Activated CD4-positive, alpha-beta T cell treated with anti-CD3 and anti-CD28 coated beads for 1 hour (primary cell): ENCODE measurements around the gene NAALADL2.
"Not testable (repeated sequence)": the region's sequence is repeated elsewhere in the genome, so short reads cannot be mapped to it uniquely, and the experiment has no call there.

Experiments
- DNase-seq: peaks from one replicate; pipeline ENCODE4 v3.0.0-alpha.2; 2020

NAALADL2 gene

DNA sequence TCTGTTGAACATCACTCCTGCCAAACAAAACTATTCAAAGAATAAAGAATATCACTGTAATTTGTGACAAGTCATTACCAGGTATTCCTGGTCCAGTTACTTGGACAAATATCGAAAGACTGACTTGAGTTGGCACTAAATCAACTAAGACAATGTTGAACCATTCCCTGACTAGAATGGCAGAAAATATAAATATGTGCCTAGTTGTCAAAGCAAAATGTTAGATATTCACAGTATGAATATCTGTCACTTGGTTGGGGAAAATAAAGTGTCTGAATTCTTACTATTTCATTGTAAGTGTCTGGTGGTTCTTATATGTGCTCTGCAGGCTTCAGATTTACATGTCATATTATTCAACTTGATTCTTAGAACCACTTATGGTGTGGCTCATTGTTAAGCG lies 470.2 kb downstream of the NAALADL2 start:
- DNase-seq = no peak

DNA sequence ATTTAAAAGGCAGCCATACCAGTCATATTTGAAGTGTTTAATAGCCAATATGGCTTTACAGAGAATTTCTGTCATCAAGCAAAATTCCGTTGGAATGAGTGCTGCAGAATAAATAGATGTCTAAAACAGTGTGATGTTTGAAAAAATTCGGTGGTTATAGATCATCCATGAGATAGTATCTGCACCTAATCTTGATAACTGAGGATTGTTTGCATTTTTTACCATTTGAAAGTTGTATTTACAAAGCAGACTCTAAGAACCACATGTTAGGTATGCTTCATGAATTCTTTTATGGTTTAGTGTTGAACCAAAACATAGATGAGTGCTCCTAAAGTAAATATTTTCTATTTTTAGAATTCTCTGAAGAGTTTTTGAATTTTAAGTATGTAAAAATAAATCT lies 476.1 kb downstream of the NAALADL2 start:
- DNase-seq = no peak

DNA sequence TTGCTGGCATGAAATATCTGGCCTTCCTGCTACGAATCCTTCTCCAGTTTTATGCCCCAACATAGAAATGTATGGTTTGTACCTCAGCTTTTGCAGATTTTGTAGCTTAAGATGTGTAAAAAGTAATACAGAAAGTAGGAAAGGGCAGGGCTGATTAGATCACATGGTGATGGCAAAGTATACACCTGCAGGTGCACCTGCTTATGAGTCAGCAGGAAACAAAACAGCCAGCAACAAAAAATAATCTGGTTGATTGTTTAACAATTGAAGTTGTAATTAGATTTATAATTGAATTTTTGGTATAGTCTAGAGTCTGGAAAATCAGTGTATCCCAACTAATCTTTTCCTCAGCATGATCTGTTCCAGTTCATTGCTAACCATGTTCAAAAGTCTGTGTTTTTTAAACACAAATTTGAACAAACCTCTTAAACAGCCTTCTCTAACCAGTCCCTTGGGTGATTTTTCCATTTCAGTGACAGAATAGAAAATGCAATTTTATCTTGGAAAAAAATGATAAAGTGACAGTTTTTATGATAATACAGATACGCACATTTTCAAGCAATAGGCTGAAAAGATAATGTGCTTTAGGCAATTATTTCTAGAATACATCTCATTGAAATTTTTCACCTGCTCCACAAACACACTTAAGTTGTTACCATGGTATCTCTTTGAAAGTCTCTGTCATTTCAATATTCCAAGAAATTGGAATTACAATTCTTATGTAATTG lies 477.4 kb downstream of the NAALADL2 start:
- no peak for DNase-seq

DNA sequence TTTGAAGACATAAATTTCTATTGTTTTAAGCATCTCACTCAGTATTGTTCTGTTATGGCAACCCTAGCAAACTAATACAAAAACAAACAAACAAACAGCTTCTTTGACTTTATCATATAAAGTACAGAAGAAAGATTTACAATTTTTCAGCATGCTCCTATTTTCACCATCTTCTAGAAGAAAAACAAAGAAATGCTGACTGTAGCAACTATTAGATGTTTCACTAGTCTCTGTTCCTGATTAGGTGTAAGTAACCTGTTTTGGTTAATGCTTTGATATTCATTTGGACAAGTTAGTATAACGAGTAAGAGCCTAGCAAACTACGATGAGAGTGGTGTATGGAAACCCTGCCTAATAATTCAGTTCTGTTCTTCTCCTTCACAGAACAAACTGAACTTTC lies 478.5 kb downstream of the NAALADL2 start:
- DNase-seq = no peak

DNA sequence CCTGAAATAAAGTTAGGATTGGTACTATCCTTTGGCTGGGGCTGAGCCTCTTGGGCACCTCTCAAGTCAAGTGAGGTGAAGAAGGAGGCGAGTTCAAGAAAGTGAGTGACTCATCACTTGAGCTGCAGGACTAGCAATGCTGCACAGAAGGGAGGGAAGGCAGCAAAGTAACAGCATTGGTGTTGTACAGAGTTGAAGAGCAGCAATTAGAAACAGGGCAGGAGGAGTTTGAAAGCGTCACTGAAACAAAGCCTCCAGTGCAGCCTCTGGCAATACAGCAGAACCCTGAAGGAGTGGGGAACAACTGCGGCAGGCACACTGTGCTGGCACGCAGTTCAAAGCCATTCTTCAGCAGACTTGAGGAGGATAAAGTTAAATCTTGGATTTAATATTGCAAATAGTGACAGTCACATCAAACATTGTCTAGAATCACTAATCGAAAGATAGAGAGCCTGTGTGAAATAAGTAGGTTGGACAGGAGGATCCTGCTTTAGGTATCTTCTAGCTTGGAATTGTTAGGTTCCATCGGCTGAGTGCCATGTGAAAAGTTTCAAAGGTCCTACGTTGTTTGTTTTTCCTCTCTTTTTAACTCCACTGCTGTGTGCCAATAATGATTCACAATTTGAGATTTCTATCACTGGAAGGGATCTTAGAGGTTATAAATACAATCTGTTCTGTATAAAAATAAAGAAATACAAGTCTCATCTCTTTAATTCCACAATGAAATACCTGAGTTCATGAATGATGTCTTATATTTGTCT lies 479.8 kb downstream of the NAALADL2 start:
- no peak for DNase-seq

DNA sequence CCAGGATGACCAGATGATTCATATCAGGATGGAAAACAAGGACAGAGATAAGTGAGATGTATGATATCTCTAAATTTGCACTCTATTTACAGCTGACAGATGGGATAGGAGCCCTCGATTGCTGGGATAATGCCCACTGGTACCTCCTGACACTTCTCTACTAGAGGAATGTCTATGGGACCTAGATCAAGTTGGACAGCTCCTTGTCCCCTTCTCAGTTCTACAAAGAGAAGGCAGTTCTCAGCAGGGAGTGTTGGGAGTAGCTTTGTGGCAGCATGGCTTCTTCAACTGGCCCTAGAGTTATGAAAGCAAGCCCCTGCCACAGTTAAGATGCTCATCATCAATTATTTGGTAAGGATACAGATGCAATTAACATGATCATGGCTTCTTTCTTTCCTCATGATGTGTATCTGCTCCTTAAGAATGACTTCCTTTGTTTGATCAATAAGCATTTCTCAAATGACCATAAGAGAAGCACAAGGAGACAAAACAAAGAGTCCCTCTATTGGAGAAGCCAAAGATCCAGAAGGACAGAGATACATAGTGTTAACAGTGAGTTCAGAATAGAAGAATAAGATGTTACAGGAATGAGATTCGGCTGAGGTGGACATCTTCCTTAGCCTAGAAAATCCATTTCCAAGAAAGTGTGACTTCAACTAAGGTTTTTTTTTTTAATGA lies 481.3 kb downstream of the NAALADL2 start:
- DNase-seq = no peak

DNA sequence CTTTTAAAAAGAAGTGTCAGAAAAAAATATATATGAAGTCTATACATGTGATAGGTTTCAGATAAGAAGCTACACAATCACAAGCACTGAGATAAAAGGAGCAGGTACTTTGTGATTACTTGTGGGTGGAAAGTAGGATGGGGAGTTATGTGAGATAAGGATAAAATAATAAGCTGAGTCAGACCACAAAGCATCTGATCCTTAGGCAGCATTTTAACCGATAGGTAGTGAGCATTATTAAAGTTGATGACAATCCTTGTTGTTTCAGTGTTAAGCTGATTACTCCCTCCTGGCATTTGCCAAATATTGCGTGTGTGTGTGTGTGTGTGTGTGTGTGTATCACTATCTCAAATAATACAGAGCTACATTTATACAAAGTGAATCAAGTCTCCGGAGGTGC lies 483.1 kb downstream of the NAALADL2 start:
- no peak for DNase-seq

DNA sequence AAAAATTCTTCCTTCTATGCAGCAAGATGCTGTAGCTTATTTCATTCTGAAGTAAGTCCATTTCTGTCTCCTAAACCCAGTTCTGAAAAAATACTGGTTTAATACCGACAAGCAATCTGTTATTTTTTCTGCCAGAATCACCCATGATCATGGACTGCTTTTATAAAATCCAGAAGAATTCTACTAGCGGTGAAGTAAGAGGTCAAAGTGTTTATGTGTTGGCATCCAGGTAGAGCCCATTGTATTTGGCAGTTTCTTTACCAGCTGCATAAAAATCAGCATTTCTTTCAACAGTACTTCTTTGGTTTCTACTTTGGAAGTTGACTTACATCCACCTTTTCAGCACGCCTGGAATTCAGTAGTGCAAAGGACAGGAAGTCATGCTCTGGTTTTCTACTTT lies 484.8 kb downstream of the NAALADL2 start:
- no peak for DNase-seq

DNA sequence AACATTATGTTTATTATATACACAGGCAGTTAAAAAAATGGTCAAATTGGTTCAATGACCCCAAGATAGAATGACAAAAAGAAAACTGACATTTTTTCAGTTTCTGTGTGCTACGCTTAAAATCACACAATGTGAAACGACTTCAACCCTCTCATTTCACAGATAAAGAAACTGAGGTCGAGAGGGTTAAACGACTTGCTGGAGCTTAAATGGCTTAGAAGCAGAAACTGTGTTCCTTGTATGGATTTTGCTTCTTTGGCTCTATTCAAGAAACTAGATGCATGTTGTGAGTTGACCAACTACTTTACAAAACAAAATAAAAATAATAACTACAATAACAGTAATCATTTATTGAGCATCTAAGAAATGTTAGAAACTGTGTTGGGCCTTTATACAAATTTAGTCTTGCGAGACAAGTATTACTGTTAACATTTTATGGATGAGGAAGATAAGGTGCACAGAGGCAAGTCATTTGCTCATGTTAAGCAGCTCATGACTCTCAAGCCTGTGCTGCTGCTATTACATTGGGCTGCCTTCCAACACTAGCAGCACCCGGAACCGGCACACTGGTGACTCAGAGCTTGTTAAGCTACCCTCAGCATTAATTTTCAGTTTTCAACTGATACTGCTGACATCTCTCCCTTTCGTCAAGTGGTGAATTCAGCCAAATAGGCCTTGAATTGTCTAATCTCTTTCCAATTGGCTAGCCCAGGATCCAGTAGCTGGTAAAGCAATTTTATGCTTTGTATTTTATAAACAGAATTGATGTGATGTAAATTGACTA lies 487.6 kb downstream of the NAALADL2 start:
- DNase-seq = no peak

DNA sequence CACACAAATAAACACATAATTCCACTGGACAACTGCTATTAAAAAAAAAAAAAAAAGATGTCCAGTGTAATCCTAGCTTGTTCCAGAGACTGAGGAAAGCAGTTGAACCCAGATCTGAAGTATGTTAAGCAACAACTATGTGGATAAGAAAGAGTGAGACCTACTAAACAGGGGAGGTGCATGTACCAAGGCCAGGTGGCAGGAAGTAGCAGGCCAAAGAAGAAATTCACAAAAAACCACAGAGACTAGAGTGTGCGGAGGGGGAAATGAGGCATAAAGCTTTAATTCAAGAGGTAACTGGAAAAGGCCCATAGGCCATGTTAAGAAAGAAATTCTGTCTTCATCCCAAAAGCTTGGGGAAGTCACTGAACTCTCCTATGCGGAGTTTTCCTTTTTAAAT lies 490.0 kb downstream of the NAALADL2 start:
- DNase-seq = no peak

DNA sequence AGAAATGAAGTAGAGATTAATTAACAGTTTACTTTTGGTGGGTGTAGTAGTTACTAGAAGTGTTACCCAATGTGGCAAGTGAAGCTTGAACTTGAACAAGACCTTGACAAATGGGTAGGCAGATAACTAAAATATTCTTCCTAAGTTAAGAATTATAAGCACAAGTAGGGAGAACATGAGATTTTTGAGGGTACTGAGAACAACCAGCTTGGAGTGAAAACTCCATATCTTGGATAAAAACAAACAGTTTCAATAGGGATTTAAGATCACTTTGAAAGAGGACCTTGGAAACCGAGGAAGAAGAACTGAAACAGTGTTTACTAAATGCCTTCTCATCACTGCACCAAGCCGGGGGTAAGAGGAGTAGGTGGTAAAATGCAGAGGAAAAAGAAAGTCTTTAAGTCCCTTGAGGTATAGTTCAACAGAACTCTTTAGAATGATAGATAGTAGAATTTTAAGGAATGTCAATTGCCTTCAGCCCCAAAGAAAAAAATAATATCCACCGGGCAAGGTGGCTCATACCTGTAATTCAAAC lies 496.7 kb downstream of the NAALADL2 start:
- DNase-seq = no peak

DNA sequence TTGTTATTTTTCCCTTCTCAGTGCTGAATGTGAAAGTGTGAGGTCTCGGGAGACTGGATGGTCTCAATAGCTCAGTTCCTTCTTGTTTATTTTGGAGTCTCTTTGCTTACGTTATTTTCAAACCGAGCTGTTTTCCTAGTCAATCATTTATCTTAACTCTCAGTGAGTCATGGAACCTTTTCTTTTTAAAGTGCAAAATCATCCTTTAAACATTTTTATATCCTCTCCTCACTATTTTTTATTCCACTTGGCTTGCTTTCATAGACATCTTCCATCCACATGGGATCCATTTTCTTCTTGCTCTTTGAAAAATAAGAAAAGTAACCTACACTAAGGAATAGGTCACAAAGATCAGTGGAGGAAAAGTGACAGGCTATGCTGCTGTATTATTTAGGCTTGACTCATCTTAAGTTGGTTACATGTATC lies 497.8 kb downstream of the NAALADL2 start:
- DNase-seq = no peak

DNA sequence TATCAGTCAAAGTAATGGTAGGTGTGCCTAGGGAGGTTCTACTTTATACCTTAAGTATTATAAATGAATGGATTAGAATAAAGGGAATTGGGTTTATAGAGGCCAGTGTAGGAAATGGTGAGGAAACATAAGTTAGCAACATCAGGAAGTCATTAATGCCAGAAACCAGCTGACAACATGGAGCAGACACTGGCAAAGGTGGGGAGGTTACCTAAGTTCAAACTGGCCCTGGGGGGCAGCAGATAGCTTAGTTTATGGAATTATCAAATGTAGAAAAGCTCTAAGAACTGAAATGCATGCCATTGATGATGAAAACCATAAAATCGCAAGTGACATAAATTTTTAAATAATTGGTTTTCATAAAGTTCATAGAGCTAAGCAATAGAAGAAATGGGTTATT lies 498.6 kb downstream of the NAALADL2 start:
- no peak for DNase-seq

DNA sequence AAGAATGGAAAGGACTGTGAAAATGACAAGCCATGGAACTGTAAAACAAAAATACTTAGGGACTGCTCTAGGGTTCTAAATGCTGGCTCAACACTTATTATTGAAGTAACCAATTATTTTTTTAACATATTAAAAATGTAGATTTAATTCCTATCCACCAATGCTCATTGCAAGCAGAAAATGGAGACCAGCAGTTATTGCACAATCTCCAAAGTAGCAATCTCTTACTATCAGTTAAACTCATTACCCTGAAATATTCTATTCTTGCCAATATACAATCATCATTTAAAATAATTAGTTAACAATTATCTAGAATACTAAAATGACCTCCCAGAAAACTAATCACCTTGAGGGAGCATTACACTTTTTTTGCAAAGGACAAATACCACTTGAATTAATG lies 499.8 kb downstream of the NAALADL2 start:
- no peak for DNase-seq

DNA sequence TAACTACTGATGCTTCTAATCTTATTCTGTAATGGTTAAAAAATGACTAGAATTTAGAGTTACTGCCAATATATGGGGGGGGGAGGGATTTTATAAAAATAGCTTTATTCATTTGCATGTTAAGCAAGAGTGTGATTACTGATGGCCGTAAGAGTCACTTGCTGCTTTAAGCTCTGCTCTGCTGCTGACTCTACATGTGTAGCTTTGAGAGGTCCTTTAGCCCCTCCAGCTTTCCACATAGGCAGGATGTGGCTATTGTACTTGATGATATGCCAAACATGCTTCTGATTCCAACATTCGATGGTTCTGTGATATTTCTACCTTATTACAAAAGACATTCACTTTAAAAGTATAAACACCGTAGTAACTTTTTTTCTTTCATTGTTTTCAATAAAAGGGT lies 511.3 kb downstream of the NAALADL2 start:
- DNase-seq = not testable (repeated sequence)

DNA sequence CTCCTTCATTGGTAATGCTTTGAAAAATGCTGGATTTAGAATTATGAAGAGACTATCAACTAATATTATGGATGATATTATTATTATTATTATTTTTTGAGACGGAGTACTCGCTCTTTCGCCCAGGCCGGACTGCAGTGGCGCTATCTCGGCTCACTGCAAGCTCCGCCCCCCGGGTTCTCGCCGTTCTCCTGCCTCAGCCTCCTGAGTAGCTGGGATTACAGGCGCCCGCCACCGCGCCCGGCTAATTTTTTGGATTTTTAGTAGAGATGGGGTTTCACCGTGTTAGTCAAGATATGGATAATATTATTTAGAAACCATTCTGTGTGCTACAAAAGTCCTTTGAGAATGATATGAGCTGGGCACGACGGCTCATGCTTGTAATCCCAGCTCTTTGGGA lies 512.1 kb downstream of the NAALADL2 start:
- not testable (repeated sequence) for DNase-seq

DNA sequence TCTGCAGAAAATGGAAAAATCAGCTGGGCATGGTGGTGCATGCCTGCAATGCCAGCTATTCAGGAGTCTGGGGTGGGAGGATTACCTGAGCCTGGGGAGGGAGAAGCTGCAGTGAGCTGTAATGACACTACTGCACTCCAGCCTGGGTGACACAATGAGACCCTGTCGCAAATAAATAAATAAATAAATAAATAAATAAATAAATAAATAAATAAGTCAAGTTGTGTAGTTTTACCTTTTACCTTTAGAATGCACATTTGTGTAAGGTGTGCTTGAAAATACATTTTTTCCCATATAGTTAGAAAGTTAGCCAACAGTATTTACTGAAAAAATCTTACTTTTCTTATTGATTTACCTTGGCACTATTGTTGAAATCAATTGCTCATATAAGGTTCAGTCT lies 515.6 kb downstream of the NAALADL2 start:
- no peak for DNase-seq

DNA sequence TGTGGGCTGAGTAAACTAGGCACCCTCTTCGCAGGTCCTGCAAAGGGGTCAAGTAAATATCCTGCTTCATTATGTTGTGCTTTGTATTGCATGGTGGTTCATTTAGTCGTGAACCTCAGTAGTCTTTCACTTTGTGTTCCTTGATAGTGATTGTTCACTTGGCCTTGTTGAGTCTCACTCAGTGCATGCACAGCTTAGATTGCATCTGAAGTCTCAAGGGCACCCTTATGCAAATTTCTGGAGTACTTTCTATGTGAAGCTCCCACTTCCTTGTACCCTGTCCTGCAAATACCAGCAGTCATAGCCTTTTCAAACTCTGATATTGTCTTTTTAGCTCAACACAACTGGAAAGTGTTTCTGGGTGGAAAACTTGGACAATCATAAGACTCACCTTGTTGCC lies 519.2 kb downstream of the NAALADL2 start:
- DNase-seq = no peak

DNA sequence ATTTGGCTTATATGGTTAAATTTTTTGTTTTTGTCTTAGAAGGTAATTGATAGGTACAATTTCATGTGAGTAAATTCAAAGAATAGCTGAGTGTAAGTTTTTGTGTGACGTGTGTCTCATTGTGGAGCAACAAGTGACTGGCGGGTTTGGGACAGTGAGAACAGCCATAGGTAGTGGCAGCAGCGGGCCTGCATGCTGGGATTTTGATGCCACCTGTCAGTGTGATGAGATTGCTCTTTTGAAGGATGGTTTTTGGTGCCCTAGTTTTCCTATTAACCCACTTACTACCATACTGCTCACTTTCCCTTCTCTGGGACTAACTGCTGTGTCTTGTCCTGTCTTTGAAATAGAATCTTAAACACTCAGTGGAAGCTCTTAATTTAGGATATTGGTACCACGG lies 522.6 kb downstream of the NAALADL2 start:
- DNase-seq = no peak

DNA sequence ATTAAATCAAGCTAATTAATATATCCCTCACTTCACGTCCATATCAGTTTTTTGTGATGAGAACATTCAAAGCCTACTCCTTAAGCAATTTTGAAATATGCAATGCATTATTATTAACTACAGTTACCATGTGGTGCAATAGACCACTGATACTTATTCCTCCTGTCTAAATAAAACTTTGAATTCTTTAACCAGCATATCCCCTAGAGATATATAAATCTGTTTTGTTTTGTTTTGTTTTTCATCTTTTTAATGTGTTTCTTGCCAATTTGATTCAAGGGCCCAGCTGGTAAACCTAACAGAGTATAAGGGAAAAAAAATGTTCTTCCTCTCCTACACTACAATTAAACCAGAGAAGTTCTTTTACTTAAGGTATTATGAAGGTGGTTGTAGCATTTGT lies 524.2 kb downstream of the NAALADL2 start:
- DNase-seq = no peak

DNA sequence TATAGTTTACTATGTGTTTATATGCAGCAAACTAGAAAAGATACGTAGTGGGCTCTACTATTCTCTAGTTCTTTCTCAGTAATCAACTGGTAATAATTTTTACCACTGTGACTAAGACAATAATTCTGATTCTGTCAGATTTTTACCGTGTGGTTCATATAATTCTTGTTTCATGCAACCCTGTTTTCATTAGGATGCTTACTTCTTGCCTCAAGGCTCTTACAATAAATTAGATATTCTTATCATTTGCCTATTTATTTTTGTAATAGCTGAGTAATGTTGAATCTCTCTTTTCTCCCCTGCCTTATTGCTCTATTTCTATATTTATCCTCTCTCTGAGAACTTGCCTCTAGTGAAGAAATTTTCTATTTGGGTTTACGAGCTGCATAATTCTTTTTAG lies 524.7 kb downstream of the NAALADL2 start:
- no peak for DNase-seq

DNA sequence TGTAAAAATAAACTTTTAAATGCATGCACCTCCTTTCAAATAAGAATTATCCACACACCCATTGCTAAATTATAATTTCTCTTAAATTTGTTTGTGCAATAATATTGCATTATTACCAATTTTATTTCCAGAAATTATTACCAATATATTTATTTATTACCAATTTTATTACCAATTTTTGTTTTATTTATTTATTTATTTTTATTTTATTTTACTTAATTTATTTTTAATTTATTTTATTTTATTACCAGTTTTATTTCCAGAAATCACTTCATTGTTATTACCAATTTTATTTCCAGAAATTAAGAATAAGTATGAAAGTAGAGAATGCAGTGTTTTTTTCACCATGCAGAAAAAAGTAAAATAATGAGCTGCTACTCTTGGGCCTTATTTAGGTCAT lies 525.4 kb downstream of the NAALADL2 start:
- DNase-seq = no peak

DNA sequence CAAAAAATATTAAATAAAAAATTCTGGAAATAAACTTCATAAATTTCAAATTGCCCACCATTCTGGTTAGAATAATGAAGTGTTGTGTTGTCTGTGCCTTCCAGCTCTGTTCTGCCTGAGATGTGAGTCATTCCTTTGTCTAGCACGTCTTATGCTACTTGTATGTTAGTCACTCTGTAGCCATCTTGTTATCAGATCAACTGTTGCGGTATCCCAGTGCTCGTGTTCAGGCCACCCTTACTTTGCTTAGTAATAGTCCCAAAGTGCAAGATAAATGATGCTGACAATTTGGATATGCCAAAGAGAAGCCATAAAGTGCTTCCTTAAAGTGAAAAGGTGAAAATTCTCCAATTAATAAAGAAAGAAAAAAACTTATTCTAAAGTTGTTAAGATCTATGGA lies 527.5 kb downstream of the NAALADL2 start:
- no peak for DNase-seq
